NCI-H2196 treated with DMSO at 0.1 percent for 48 hours (cell line): ENCODE measurements around the gene DPH2.
A peak's percentile ranks its signal among the peaks of the same experiment; 100 is the strongest.

Experiments used
- DNase-seq: peaks from one replicate; lab custom pipeline; 2025; ENCODE audit not compliant: unreplicated experiment; lab: John Stamatoyannopoulos, UW

DPH2 gene

DNA sequence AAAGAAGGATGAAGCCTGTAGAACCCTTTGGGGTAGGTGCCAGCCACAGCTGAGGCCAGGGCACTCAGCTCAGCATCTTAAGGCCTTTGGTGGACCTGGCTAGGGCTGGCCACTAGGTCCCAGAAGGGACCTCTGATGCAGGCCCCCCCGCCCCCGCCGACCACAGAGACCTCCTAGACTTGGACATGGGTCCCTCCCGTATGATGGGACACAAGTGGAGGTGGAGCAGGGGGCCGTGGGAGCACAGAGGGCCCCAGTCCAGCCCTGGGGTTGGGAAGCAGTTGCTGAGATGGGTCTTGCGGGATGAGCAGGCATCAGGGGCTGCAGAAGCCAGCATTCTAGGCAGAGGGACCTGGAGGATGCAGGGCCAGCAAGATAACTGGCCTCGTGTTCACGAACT, 12.4 kb downstream of the DPH2 start:
- no peak for DNase-seq

DNA sequence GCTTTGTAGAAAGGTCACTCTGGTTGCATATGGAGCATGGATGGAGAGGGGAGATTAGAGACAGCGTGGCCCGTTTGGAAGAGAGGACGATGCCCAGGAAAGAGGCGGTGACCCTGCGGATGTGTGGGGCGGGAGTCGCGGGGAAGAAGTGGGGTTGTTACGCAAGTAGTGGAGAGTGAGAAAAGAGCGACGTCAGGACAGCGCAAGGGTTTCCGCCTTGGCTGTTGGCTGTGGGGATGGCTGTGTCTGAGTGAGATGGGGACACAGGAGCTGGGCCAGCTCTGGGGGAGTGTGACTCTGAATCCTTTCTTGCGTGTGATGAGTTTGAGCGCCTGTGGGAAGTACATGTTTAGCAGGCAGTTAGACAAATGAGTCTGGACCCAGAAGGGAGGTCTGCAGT, 13.0 kb downstream of the DPH2 start:
- DNase-seq = no peak

DNA sequence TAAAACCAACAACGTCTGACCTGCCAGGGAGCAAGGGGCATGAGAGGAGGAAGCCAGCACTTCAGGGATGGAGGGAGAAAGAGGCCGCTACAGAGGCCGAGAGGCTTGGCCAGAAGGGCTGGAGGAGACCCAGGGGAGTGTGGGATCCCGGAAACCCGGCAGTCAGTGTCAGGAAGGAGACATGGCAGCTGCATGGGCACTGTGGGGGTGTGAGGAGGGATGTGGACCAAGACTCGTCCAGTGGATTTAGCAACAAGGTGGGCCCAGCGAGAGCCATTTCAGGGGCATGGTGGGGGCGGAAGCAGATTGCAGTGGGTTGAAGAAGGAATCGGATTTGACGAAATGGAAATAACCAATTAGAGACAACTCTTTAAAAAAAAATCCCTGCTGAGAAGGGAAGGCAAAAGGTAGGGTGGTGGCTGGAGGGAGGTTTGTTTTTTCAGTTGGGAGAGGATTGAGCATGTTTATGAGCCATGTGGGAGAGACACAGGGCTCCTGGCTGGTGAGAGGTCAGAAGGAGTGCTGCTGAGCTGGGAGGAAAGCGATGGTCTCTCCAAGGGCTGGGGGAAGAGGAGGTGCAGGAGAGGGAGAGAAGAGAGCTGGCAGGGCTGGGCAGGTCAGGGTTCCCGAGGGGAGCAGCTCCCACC, 13.6 kb downstream of the DPH2 start:
- no peak for DNase-seq

DNA sequence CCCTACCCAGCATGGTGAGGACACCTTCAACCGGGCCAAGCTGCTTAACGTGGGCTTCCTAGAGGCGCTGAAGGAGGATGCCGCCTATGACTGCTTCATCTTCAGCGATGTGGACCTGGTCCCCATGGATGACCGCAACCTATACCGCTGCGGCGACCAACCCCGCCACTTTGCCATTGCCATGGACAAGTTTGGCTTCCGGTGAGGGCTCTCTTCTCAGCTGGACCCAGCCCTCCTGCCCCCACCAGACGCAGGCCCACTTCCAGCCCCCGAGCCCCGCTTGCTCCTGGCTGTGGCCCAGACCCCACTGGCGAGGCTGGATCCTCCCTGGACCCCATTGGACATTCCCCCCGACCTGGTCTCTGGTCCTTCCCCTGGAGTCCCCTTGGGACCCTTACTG, 15.0 kb downstream of the DPH2 start:
- no peak for DNase-seq

DNA sequence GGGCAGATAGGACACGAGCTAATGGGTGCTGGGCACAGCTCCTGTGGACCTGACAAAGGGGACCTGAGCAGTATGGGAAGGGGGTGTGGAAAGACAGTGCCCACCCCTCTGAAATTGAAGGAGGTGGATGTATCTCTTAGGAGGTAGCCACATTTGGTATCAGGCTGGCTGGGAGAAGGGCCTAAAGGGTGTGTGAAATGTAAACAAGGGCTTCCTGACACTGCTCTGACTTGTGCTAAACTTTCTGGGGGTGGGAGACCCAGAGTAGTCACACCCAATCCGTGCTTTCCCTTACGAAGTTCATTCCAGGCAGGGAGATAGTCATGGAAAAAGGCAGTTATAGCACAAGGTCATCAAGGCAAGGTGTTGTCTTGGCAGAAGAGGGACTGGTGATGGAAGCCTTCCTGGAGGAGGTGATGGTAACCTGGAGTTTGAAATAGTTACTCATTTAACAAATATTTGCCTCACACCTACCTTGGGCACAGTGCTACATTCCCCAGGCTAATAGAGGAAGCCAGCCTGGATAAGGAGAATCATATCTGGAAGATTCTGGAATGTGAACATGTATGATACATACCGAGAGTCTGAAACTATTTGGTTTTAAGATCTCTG, 16.3 kb downstream of the DPH2 start:
- no peak for DNase-seq

DNA sequence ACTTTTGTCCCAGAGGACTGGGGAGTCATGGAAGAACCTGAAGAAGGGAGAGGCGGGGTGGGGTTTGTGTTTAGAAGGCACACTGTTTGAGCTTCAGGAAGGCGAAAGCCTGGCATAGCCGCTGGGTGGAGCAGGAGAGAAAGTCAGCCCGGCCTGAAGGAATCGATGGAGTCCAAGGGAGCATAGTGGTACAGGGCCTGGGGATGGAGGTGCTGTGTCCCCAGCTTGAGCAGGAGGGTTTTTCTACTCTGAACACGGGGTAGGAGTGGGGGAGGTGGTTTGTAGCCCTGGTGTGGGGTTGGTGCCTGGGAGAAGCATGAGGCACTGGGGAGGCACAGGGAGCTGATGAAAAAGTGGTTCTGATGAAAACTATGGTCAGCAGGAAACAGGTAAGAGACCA, 16.9 kb downstream of the DPH2 start:
- no peak for DNase-seq

DNA sequence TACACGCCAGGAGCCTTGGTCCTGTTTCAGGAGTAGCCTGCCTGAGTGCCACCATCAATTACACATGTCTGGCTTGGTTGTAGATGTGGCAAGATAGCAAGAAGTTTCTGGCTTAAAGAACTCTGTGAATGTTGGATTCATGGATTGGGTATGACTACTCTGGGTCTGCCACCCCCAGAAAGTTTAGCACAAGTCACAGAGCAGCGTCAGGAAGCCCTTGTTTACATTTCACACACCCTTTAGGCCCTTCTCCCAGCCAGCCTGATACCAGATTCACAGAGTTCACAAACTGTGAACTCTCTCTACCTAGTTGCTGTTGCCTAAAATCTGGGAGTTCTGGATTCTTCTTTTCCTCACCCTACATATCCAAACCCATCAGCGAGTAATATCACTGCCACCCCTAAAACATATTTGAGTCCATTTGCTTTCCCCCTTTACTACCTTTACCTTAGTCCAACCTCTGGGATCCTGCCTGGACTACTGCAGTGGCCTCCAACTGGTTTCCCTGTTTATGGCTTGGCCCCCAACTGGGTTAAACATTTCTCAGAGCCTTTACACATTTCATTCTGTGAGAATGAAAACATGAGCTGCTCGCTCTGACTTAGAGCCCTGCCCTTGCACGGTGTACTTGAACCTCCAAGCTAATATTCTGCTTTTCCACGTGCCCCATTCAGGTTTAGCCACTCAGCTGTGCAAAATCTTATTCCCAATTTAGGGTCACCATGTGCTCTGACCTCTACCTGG, 17.5 kb downstream of the DPH2 start:
- DNase-seq = no peak

DNA sequence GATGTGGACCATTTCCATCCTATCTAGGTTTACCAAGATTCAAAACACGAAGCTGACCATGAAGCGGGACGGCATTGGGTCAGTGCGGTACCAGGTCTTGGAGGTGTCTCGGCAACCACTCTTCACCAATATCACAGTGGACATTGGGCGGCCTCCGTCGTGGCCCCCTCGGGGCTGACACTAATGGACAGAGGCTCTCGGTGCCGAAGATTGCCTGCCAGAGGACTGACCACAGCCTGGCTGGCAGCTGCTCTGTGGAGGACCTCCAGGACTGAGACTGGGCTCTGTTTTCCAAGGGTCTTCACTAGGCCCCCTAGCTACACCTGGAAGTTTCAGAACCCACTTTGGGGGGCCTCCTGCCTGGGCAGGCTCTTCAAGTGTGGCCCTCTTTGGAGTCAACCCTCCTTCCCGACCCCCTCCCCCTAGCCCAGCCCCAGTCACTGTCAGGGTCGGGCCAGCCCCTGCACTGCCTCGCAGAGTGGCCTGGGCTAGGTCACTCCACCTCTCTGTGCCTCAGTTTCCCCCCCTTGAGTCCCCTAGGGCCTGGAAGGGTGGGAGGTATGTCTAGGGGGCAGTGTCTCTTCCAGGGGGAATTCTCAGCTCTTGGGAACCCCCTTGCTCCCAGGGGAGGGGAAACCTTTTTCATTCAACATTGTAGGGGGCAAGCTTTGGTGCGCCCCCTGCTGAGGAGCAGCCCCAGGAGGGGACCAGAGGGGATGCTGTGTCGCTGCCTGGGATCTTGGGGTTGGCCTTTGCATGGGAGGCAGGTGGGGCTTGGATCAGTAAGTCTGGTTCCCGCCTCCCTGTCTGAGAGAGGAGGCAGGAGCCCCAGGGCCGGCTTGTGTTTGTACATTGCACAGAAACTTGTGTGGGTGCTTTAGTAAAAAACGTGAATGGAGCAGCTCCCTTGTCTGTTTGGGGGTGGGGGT, 20.7 kb downstream of the DPH2 start:
- no peak for DNase-seq

DNA sequence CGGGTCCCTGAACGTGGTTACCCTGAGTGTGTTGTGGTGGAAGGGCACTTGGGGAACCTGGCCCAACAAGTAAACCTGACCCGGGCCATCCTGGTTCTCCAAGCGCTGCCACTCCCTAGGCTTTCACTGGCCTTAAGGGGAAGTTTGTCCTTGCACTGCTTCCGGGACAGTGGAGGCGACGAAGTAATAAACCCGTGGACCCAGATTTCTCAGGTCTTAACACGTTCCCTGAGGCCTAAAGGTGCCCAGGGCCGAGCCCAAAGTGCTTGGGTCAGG, 21.3 kb downstream of the DPH2 start:
- no peak for DNase-seq

DNA sequence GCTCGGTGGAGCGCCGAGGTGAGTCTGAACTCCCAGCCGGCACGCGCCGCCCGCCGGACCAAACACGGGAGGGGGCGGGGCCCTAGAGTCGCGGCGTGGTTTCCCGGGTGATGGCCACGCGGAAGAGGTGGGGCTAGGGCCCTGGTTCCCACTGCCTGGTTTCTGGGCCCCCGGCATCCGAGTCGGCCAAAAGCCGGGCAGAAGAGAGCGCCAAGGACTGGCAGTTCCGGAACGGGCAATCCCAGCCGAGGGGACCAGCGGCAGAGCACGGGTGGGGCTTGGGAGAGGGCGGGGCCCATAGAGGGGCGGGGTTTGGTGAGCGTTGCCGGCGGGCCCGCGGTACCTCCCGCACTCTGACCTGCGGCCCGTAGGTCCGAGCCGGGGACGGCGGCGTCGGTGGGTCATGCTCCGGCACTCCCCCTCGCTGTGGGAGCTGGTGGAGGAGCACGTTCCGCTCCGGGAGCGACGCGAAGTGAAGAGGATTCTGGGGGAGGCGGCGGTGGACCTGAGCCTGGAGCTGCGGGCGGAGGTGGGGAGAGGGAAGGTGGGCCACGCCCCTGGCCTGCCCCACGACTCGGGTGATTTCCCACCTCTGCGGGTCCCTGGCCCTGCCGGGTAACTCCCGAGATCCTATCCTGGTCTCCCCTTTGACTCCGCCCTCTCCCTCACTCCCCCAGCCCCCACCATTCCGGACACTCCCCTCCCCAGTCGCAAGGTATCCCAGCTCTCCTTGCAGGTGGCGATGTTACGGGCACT, 21.8 kb downstream of the DPH2 start, which contains the start of gene CCDC24:
Gene CCDC24 (plus strand): TSS at position 124 of the 756 bp plus-strand sequence. CDS start 280 bp downstream, at position 404.
- DNase-seq = peak; percentile 87

DNA sequence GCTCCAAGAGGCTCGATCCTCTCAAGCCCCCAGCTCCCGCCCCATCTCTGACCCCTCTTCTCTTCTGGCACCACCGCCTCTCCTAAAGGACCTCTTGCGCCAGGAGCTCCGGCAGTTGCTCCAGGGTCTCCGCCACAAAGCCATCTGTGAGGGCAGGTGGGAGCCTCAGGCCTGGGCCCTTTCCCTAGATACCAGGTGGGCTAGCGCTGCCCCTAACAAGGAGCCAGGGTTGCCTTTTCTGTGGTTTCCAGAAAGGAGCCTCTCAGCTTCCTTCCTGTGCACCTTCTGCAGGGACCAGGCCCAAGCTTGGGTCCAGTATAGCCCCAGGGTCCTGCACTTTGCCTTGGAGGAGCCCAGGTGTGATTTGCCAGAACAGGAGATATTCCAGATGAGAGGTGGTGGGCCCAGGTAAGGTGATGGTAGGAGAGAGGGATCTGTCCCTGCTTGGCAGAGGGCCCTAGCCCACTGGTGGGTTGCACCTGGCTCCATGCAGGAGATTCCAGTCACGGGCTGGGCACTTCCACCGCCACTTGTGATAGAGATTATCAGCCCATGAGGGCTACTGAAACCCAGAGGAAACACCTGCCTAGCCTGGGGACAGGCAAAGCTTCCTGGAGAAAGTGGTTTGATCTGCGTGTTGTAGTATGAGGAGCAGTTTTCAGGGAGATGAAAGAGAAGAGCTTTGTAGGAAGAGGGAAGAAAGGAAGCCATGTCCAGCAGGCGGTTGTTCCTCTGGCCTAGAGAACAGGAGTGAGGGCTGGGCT, 22.6 kb downstream of the DPH2 start:
- no peak for DNase-seq

DNA sequence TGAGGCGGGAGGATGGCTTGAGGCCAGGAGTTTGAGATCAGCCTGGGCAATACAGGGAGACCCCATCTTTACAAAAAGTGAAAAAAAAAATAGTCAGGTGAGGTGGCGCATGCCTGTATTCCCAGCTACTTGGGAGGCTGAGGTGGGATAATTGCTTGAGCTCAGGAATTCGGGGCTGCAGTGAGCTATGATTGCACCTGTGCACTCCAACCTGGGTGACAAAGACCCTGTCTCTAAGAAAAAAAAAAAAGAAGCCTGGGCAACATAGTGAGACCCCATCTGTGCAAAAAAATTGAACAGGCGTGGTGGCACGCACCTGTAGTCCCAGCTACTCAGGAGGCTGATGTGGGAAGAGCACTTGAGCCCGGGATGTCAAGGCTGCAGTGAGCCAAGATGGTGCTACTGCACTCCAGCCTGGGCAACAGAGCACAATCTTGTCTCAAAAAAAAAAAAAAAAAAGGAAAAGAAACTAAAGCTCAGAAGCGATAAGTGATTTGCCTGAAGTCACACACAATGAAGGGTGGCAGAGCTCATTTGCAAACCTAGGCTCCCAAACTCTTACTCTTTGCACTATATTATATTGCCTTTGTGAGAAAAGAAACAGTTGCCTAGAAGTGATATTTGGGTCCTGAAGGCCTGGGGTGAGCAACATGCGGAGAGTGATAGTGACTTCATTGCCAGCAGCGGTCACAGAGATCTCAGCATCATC, 23.6 kb downstream of the DPH2 start:
- DNase-seq = no peak

DNA sequence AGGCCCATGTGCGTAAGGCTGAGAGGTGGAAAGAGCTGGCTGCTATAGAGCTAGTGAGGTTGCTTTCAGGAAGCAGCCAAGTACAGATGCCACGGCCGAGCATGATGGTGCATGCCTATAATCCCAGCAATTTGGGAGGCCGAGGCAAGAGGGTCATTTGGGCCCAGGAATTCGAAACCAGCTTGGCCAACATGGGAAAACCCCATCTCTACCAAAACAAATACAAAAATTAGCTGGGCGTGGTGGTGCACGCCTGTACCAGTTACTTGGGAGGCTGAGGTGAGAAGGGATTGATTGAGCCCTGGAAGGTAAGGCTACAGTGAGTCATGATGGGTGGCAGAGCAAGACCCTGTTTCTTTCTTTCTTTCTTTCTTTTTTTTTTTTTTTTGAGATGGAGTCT, 24.3 kb downstream of the DPH2 start:
- DNase-seq = no peak

DNA sequence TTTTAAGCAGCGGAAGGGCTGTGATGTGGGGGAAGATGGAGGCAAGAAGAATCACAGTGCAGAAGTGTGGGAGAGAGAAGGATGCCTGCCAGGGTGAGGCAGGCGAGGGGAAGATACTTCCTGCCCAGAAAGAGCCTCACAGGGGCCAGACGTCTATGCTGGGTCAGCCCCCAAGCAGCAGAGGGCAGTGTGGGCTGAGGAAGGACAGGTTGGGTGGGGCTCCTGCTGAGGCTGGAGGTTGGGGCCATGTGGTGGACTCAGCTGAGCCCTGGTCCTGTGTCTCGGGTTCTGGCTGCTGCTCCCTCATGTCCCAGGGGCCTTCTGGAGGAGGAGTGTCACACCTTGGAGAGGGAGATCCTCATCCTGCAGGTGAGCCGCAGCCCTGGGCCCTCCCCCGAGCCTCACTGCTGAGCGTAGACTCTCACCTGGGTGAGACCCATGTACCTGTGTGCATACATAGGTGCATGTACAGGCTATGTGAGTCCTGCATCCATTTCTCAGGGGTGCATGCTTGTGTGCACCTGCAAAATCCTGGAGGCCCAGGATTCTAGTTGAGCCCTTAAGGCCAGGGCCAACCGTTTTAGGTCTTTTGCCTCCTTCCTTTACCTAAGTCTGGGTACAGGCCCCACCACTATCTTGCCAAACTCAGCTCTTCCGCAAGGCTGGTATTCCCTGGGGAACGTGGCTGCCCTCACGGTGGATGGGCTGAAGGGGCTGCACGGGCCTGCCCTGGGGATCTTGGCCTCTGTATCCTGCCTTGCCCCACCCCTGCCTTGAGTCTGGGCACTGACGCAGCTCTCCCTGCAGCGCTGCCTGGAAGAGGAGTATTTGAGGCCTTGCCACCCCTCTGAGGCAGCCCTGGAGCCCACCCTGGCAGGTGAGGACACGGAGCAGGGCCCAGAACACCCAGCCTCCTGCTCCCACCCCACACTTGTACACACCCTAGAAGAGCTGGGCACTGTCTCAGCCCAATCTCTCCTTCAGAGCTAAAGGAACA, 25.3 kb downstream of the DPH2 start:
- DNase-seq = no peak

DNA sequence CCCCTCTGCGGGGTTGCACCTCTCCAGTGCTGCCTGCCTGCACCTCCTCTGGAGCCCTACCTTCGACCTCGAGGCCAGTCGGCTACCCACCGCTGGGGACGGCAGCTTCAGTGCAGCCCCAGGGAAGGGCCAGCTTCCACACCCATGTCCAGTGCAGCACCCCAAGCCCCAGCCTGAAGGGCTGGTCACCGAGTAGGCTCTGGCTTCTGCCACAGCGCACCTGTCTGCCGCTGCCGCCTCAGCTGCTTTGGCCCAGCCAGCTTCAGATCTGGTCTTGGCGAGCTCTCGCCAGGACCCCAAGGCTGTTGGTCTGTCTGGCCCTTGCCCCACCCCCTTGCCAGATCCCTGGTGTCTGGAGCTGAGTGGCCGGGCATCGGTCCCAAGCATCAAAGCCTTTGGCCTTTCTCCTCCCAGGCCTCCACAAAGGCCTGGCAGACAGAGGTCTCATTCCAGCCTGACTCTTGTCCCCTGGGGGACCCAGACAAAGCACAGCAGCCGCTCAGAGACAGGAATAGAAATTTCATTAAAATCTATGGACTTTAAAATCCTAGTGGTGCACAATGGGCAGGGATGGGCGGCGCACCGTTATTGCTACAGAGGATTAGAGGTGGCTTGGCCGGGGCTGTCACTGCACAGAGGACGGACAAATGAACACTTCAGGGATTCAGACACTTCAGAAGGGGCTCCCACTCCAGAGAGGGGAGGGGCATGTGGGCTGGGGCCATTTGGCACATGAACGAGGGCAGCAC, 26.3 kb downstream of the DPH2 start:
- DNase-seq = no peak

DNA sequence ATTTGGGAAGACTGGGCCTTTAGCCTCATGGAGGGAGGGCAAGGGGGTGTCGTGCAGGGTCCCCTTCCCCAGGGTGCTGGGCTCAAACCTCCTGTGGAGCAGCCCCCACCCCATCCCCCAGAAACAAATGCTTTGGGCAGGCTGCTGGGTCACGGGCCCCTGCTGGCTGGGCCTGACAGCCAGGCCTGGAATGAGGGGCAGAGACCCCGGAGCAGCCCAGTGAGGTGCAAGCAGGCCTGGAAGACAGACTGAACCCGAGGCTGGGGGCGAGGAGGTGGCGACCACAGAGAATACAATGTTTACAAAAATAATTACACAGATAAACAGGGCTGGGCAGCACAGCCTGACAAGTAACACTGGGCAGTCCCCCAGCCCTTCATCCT, 26.9 kb downstream of the DPH2 start:
- DNase-seq = no peak

DNA sequence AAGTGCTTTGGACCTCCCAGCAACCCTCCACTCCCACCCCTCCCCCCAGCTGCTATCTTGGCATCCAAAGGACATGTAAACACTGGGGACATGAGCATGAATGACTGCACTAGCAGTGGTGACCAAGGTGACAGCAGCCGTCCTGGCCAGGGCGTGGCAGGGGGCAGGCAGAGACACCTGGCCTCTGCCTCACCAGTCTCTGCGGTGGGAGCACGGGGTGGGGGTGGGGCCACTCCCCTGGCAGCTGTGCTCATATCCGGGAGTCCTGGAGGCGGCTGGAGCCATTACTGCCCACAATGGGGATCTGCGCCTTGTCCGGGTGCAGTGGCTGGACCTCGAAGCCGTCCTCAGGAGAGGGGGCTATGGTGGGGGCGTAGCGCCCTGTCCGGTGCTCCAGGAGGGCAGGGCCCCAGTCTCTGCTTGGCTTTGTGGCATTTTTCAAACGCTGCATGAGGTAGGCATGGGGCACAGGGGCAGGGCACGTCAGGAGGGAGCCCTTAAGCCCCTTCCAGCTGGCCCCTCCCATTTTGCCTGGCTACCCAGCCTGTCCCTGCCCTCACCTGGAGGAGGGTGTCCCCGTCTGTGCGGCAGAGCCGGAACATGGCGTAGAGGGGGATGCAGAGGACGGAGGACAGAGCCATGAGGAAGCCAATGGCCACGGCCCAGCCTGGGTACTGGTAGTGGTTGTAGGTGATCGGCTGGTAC, 27.6 kb downstream of the DPH2 start:
- DNase-seq = no peak
